HG03457 (cell line): Measurements from ENCODE around the gene ZGPAT.

ENCODE experiments used
- ATAC-seq: cut with Tn5 transposase; IDR thresholded peaks from one replicate; pipeline ENCODE4 v1.9.1; 2021; ENCODE audit warnings: moderate number of reproducible peaks; ENCODE audit not compliant: unreplicated experiment

ZGPAT gene

GRCh38 chr20:63777614-63778013 is 69.8 kb downstream of the ZGPAT start:
- ATAC-seq: no peak

DNA sequence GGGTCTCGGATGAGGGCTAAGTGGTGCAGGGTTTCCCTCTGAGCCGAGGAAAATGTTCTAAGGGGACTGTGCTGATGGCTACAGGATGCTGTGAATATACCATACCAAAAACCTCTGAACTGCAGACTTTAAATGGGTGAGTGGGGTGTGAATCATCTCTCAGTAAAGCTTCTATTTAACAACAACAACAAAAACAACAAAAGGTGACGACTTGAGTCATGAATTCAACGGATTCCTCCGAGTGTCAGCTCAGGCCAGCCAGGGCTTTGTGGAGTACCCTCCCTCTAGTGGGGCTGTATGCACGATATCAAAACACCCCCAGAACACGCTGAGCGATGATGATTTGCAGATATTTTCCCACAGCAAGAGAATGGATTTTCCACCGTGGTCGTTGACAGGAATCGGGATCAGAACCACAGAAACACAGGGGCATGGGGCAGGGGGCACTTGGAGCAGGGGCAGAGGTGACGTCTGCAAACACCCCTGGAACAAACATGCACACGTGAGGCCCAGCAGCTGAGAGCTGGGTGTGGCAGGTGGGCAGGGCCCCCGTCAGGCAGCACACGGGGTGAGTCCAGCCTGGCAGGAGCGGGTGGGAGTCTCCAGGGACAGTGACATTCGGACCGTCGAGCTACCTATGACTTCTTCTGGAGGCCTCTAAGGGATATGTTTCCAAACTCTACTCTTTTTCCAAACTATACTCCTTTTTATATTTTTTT is 70.4 kb downstream of the ZGPAT start:
- no peak for ATAC-seq

- ATAC-seq: no peak
Observed at GRCh38 chr20:63778857-63779256, 71.0 kb downstream of the ZGPAT start.

GRCh38 chr20:63781181-63781580 is 73.3 kb downstream of the ZGPAT start:
- no peak for ATAC-seq

DNA sequence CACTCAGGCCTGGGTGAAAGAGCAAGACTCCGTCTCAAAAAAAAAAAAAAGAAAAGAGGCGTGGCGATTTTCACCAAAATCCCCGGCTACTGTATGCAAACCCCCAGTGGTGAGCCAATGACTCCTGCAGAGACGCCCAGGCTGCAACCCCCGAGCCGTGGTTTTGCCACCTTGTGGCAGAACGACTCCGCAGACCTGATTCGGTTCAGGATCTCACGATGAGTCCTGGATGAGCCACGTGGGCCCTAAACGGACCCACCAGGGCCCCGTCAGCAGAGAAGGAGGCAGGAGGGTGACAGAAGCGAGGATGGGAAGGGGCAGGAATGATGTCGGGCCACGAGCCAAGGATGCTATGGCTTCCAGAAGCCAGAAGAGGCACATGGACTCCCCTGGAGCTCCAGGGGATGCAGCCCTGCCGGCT is 74.2 kb downstream of the ZGPAT start:
- no peak for ATAC-seq

DNA sequence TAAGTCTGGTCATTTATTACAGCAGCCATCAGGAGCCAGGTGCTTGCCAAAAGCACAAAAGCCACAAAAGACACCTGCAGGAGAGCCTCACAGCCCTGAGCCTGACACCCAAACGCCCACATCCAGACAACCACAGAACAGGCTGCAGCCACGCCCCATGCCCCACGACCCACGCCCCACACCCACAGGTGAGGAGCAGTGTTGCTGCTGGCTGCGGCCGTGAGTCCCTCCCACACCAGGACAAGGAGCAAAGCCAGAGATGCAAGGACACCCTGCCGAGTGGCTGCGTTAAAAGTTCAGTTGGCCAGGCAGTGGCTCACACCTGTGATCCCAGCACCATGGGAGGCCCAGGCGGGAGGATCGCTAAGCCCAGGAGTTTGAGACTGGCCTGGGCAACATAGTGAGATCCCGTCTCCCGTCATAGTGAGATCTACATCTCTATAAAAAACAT is 74.7 kb downstream of the ZGPAT start:
- ATAC-seq: no peak

DNA sequence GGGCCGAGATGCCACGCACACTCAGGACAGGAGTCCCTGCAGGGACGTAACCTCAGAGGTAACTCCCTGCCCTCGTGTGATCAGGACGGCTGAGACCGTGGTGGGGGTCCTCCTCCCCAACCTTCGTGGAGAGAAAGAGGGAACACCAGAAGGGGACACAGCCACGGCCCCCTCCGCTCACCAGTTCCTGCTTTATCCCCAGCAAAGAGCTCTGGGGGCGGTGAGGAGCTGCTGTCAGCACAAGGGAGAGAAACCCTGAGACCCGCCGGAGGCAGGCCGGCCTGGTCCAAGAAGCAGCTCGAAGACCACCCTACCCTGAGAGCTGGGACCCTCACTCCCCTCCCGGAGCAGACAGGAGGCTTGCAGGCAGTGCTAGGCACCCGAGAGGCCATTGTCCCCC is 76.1 kb downstream of the ZGPAT start:
- no peak for ATAC-seq

DNA sequence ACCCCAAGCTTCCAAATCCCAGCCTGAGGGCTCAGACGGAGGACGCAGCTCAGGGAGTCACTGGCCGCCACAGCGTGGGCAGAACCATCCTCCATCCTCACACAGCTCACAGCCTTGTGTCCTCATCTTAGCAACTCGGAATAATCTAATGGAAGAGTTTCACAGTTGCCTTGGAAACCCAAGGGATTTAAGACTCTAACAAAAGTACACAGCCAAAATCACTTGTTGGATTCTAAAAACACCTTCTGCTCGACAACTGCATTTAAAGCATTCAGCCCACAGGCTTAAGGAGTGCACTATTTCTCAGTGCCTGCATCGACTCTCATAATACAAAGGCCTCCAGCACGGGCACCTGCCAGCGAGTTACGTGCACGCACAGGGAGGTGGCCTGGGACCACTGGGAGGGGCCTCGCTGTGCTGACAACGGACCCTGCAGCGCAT is 77.9 kb downstream of the ZGPAT start:
- no peak for ATAC-seq
